Fibroblast of skin of left quadriceps (primary cell): ENCODE results near the gene FKBP14.
"Not testable (repeated sequence)": the region's sequence is repeated elsewhere in the genome, so short reads cannot be mapped to it uniquely, and the experiment has no call there.

Experiments used
- DNase-seq, 2 experiments: peaks; one replicate each; pipeline ENCODE4 v3.0.0-alpha.2; 2013; ENCODE audit warnings: low read depth in 2 of 2

FKBP14 gene

DNA sequence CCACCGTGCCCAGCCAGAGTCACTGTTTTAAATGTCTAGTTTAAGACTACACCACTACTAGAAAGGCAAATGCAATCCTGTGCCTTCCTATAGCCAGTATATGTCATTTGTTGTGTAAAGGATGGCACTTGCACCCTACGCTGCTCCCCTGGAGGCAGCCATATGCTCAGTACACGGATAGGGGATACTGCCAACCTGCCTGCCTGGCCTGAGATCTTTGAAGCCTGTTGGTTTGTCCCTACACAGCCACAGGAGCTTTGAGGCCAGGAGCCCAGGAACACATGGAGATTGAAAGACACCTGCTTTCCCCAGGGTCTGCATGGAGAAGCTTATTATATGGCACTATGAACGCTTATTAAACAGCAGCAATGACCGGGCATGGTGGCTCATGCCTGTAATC lies 34.6 kb downstream of the FKBP14 start:
- no peak for DNase-seq

DNA sequence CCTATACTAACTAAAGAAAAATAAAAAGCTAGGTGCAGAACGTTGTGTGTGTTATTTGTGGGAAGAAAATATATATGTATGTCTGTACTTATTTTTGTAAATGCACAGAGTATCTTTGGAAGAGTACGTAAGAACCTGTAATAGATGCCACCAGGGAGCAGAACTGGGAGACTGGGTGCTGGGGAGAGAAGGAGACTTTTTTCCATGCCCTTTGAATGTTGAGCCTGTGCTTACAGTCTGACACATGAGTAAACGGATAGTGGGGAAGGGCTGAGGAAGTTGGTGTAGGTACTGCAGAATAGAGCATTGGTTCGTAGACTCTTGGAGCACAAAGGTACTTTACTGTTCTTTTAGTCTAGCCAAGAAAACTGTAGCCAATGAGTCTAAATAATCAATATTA lies 35.6 kb downstream of the FKBP14 start:
- no peak for DNase-seq

DNA sequence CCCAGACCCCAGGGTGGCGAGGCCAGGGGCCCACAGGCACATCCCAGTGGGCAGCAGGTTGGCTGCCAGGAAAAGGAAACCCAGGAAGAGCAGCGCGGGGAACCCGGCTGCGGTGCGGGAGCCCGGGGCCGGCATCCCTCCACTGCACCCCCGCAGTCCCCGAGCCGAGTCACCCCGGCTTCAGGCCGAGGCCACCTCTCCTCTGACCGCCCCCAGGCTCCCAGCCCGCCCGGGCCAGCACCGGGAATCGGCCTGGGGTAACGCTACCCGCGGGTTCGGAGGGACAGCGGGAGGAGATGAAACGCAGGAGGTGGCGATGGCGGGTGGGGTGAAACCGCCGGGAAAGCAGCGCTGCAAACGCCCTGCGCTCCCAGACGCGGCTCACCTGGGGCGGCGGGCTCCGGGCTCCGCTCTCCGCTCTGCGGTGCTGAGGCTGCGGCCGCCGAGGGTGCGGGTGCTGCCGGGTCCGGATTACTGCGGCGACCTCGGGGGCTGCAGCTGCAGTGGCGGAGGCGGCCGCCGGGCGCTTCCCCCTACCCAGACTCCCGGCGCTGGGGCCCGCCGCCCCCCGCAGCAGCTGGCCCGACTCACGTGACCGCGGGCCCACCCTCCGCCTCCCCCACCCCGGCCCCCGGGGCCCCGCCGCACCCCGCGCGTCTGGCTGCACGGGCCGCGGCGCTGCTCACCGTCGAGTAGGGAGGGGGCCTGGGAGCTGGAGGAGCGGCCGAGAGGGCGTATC lies 37.1 kb downstream of the FKBP14 start, which contains the start of gene SCRN1:
Gene SCRN1, minus strand, starts transcription at position 545 of the 739 bp plus-strand sequence. CDS start 20,734 bp downstream, outside the sequence.
- DNase-seq, result no peak

DNA sequence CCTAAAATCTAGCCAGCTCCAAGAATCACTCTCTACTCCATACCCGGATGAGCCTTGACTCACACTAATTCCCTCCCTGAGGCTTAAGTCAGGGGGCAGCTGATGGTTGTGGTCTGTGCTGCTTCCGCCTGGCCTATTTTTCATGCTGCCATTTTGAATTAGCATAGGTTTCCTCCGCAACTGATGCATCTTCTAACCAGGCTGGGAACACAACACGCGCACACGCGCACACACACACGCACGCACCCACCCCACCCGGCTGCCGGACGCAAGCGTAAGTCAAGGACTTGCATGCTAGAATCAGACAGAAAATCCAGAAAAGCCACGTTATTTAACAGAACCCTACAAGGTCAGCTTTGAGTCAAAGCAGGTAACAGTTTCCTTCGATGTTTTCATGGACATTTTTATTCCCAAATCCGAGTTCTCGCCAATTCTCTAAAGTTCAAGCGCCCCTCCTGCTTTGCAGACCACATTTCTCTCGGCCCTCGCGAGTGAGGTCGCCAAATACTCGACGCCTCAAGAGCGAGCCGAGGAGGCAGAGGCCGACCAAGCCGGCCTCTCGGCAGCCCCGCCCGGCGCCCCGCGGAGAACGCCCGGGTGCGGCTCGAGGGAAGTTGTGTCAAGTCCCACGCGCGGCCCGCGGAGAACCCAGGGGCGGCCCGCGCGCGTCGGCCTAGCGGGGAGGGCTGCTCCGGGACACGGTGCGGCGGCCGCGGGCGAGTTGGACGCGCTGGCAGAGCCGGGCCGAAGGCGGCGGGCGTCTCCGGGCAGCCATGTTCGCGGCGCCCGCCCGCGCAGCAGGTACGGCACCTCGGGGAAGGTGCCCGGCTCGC lies 37.9 kb downstream of the FKBP14 start:
- DNase-seq, result peak; percentile 50 to 58

DNA sequence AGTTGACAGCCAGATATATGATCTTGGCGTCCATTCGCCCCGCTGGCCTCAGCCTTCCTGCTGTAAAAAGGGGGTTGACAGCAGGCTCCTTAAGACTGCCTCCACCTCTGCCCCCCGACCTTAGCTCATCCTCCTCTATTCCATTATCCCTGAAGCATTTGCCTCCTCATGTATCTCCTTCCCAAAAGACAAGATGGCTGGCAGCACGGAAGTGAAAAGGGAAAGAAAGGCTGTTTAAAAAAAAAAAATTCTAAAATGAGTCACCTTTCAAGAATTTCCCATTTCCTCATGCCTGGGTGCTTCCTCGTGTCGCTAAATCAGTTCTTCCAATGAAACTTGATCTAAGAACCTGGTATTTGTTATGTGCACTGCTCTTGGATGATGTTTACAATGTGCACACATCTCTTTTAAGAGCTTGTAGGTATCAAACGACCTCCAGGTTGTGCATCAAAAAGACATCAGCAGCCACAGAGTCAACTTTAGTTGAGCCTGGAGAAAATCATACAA lies 38.6 kb downstream of the FKBP14 start:
- peak; percentile 79 to 81 for DNase-seq

DNA sequence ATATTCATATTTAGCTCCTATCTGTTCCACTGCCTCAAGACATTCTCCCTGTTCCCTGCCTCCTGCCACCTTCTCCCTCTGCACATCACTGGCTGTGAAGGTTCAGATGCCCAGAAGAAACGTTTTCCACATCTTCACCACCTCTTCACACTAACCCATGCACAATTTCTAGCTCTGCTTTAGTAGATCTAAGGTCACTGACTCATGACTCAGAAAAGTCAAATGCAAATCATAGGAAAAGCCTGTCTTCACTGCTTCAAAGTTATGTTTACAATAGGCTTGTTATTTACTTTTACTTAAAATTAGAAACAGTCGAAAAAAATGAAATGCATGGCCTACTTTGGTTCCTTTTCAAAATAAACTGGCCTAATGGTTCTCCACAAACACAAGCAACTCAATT lies 39.4 kb downstream of the FKBP14 start:
- DNase-seq, result no peak

DNA sequence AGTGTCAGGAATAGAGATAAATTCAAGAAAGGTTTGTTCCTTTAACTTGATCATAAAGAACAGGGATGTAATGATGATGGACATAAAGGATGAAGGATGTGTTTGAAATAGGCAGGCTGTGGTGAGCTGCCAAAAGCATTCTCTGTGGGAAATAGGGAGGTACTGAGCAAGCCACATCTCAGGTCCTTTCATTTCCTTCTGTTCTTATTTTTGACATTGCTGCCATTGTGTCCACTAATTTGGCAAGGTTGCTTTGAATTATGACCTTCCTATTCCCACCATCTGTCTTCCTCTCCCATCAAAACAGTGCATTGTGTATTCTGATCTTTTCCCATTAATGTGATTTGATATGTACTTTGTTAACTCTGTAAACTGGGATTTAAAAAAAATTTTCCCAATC lies 46.4 kb downstream of the FKBP14 start:
- DNase-seq, result no peak

DNA sequence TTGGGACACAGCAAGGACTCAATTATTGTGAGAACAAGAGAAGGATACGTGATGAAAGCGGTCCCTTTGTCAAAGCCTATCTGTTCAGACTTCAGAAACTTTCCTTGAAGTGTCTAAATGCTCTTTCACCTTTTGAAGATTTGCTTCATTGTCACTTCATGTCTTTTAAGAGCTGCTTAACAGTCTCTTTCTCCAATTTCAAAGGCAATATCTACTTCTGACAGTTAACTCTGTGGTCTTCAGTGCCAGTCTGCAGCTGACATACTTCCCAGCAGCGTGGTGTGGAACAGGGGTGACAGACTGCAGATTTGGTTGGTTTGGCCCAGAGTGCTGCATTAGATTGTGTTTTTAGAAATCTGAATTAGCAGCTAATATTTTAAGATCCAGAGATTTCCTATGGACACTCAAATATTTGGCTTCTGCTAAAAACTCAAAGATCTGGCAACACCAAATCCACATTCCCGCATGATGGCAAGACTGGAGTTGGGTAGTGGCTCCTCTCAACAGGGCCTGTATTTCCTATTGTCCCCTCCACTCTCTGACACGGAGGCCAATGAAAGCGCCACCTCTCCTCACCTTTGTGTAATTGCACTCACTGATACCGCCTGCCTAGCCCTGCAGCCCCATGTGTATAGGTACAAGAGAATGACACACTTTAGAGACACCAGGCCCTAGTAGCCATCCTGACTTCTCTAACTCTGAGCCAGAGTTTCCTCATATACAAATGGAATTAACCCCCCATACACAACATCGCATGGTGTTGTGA lies 48.4 kb downstream of the FKBP14 start:
- no peak for DNase-seq

DNA sequence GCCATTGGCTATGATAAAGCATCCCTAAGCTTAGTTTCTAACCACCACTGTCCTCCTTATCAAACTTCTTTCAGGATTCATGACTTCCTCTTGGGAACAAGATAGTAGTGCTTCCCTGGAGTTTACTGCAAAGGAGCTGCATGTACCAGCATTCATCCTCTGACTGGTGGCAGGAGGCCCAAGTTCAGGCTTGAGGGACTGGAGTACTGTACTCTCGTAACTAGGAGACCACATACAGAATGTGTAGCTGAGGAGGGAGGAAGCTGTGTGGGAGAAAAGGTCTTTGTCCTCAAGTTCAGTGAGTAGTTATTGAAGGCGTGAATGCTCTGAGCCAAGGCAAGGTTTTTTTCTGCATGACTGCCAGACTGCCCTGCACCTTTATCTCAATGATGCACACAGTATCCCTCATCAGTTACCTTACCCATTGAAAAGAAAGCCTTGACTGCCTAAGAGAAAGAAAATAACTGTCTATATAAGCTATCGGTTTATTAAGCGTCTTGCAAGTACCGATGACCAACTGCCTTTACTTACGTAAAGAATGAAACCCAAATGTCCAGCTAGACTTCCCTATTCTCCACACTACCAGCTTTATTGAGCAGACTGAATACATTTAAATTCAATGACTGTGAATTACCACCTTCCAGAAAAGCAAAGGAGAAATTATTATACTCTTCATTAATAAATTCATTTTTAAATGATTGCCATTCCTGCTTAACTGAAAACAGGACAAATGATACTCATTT lies 49.7 kb downstream of the FKBP14 start:
- DNase-seq, result no peak

DNA sequence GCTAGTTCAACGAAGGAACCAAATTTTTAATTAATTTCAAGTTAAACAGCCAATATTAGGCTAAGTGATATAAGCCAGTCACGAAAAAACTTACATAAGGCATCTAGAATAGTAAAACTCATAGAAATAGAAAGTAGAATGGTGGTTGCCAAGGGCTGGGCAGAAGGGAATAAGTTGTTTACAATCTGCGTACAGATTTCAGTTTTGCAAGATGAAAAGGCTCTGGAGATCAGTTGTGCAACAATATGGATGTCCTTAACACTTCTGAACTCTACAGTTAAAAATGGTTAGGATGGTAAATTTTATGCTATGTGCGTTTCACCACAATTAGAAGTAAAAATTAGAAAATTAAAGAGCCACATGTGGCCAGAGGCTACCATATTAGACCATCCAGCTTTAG lies 50.2 kb downstream of the FKBP14 start:
- DNase-seq, result no peak

DNA sequence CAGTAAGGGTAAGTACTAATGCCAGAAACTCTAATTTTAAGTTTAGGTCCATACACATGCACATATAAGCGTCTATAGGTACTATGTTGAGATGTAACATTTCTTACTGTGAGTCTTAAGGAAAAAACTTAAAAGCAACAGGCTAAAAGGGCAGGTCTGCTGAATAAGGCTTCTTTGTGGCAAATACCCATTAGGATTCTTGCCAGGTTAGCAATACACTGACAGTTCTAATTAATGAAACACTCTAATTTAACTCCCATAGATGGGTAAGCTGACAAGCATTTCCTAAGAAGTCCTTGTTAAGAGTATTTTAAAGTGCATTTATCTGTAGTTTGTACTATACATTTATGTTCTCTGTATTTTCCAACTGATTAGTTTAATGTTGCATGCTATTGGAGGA lies 50.9 kb downstream of the FKBP14 start:
- DNase-seq, result no peak

DNA sequence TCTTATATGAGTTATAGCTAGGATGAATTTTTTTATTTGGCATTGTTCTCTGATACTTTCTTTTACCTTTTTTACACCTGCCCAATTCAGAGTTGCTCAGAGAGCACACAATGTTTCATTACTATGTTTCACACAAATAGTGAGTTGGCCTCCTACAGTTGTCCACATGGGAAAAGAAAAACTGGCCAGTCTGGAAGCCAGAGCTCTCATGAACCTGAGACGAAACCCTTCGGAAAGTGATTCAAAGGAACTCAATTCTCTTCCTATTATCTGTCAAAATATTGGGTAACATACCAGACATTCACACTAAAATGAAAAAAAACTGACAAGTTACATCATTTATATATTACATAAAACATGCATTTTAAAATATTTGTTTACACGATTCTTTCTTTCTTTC lies 52.2 kb downstream of the FKBP14 start:
- no peak for DNase-seq

DNA sequence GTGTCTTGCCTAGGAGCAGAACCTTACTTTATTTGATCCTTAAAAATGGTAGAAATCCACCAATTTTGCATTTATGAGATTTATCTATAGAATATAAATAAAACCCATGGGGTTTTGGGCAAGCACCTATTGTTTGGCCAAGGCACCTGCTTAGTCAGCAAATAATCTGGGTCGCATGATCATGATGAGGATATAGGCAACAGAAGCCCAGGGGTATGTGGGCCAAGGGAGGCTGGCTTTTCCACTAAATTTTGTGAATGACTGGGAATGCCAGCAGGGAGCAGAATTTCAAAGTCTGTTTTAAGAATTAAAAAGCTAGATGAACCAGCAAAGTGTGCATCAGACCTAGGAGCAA lies 54.2 kb downstream of the FKBP14 start:
- DNase-seq, result no peak

DNA sequence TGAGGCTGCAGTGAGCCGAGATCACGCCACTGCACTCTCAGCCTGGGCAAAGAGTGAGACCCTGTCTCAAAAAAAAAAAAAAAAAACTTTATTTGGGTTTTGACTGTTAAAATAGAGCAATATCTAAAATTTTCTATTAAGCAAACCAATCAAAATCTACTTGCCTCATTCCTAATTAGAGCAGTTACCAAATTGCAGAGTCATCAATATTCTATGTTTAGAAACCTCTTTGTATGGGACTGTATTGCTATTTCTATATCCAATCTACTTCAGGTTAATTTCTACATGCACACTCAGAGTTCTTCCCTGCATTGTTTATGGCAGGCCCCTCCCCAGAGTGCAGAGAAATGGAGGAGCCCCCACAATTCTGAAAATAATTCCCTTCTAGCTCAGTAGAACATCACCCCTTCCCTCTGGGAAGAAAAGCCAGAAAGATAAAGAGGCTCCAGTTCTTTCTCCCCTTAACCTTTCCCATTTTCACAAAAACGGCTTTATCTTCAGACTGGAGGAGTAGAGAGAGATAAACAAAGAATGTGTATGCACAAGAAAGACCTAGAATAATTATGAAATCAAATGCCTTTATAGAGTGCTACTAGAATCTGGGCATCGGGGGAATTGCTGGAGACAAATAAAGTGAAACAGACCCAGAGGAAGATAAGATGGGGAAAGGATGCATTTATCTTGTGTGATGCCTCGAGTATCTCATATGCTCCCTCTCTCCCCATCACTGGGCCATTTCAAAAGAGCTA lies 54.8 kb downstream of the FKBP14 start:
- DNase-seq, result no peak

DNA sequence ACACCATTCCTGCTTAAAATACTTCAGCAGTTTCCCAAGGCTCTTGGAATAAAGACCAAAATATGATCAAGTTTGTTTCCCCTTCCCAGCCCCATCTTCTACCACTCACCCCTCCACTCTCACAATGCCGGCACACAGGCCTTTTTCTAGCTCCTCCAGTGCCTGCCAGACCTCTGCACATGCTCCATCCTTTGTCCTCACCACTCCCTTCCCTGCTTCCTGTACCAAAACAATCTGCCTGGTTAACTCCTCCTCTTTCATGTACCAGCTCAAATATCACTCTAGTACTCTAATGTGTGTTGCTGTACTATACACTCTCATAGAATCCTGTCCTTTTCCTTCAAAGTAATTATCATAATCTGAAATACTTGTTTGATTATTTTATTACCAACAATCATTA lies 56.3 kb downstream of the FKBP14 start:
- DNase-seq, result no peak

DNA sequence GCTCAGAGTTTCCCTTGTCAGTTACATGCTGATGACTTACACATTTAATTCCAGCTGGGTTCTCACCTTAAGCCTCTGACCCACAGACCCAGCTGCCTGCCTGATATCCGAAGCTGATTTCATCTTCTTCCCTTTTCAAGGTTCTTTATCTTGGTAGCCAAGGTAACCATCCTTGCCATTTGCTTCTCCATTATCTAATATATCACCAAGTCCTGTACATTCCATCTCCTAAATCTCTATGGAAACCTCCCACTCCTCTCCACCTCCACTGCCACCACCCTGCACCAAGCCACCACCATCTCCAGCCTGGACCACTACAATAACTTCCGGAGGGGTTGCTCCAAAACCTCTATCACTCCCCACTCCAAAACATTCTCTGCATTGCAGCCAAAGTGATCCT lies 56.8 kb downstream of the FKBP14 start:
- no peak for DNase-seq

DNA sequence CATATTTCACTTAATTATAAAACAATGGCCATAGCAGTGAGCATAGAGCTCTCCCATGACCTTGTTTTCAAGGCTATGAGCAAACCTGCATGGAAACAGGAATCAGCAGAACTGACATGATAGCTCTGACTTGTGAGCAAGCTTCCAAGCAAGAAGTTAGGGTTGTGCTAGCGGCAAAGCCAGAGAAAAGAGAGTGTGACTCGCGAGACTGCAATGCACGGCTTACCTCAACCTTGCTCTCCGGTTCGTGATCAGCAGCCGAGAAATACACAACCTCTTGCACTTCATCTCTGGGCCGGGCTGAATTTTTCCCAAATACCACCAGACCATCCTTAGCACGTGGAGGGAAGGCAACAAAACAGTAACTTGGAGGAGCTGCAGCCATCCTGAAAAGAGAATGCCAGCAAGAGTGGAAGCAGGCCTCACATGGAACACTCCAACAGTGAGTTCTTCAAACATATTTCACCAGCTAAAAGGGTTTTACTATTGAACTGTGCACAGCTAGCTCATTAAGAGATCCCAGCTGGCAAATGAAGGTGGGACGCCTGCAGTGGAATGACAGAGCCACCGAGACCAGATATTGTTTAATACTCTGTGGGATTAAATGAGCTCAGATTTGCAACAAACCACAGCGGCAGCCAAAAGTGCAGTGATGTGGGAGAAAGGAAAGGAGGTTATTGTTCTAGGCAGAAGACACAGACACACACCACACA lies 57.7 kb downstream of the FKBP14 start:
- DNase-seq, result no peak

DNA sequence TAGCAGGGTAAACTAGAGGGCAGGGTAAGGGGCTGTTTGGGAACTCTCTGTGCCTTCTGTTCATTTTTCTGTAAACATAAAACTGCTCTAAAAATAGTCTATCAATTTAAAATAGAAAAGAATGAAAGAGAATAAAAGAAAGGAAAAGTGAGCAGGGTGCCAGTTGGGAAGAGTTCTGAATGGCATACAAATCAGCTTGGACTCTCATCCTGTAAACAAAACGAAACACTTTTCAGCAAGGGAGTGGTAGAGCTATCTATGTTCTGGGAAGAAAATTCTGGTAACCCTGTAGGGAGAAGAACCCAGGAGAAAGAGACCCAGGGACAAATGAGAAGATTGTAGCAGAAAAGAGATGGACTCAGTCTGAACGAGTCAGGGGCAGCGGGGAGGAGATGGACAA lies 61.5 kb downstream of the FKBP14 start:
- DNase-seq, result no peak

DNA sequence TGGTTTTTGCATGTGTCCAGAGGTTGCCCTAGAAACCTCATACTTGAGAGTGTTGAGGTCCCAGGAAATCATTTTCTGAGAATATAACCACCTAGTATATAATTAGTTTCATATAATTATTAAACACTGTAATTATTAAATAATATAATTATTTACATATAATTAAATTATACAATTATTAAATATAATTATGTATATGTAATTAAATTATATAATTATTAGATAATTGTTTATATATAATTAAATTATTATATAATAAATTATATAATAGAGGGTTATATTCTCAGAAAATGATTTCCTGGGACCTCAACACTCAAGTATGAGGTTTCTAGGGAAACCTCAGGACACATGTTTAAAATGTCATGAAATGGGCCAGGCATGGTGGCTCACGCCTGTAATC lies 64.5 kb downstream of the FKBP14 start:
- DNase-seq, result no peak

DNA sequence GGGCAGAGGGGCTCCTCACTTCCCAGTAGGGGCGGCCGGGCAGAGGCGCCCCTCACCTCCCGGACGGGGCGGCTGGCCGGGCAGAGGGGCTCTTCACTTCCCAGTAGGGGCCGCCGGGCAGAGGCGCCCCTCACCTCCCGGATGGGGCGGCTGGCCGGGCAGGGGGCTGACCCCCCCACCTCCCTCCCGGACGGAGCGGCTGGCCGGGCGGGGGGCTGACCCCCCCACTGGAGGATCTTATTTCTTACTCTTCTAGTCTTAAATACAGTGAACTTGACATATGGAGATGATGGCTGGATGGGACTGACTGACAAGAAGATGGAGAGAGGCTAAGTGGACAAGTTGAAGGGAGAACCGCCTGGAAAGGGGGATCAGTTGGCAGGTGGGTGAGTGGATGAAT lies 64.9 kb downstream of the FKBP14 start:
- not testable (repeated sequence) for DNase-seq
